ENCODE measurements around the gene KCNA3.

Gene KCNA3

DNA sequence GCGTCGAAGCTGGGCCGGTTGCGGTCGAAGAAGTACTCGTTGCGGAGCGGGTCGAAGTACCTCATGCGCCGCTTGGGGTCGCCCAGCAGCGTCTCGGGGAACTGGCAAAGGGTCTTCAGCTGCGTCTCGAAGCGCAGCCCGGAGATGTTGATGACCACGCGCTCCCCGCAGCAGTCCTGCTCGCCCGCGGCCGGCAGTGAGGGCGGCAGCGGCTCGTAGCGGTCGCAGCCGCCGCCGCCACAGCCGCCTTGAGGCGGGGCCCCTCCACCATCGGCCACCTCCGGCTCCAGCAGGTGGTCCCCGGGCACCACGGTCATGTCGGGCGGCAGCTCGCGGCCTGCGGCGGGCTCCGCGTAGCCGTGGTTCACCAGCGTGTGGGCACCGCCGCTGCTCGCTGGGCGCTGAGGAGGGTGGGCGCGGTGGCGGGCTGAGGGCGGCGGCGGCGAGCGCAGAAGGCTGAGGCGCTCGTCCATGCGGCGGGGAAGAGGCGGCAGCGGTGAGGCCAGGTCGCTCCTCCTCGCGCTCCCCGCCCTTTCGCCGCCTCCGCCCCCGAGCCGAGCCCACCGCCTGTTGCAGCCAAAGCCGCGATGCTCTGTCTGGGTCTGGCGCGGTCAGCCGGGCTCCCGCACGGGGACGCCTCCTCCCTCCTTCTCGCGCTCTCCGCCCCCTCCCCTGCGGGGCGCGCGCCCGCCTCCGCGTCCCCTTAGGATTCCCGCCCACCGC lies at the start of gene KCNA3:
Gene KCNA3, minus strand, starts transcription at position 604 of the 723 bp plus-strand sequence. Its CDS starts 131 bp downstream, at position 473.
- H3K27ac ChIP-seq = no peak within 1 kb of the TSS
- TF ChIP-seq, protein P1, sequence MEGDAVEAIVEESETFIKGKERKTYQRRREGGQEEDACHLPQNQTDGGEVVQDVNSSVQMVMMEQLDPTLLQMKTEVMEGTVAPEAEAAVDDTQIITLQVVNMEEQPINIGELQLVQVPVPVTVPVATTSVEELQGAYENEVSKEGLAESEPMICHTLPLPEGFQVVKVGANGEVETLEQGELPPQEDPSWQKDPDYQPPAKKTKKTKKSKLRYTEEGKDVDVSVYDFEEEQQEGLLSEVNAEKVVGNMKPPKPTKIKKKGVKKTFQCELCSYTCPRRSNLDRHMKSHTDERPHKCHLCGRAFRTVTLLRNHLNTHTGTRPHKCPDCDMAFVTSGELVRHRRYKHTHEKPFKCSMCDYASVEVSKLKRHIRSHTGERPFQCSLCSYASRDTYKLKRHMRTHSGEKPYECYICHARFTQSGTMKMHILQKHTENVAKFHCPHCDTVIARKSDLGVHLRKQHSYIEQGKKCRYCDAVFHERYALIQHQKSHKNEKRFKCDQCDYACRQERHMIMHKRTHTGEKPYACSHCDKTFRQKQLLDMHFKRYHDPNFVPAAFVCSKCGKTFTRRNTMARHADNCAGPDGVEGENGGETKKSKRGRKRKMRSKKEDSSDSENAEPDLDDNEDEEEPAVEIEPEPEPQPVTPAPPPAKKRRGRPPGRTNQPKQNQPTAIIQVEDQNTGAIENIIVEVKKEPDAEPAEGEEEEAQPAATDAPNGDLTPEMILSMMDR (IDR thresholded peaks at IDR 0.05) = no peak
- no peak for TF ChIP-seq ZFX (IDR thresholded peaks at IDR 0.05; ENCODE audit: borderline replicate concordance)

DNA sequence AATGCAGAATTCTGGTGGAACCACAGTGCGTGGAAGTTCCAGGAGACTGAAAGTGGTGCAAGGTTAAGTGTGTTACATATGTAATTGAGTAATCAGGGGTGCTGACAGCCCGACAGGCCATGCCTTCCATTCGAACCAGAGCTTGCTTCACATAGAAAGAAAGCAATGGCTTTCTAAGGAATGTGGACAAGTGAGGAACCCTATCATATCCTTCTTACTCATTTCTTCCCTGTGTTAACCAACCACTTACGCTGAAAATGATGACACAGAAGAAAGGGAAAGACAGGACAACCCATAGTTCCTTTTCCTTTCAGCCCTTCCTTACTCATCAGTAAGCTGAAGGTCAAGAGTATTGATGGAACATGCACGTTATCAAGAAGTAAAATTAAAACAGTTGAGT lies 48.1 kb upstream of the KCNA3 start:
- TF ChIP-seq, protein P1 (IDR thresholded peaks at IDR 0.05) = no peak
- TF ChIP-seq ZFX (IDR thresholded peaks at IDR 0.05; ENCODE audit: borderline replicate concordance) = no peak
- H3K27ac ChIP-seq = no peak overlapping the region

DNA sequence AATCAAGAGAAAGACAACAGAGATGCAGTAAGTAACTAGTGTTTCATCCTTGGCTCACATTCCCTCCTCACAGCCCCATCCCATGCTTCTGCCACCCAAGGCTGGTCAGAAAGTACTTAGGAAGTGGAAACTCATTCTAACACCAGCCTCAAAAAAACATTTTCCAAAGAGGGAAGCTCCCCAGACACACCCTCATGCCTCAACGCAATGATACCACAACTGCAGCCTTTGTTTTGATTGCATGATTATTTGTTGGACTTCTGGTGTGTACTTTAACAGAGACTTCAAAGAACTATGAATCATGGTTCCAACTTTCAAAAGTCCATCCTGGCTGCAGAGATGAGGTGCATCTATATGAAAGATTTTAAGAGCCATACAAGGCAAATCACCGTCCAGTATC lies 45.2 kb upstream of the KCNA3 start:
- H3K27ac ChIP-seq = no peak overlapping the region
- TF ChIP-seq, protein P1 (IDR thresholded peaks at IDR 0.05) = no peak
- TF ChIP-seq ZFX (IDR thresholded peaks at IDR 0.05; ENCODE audit: borderline replicate concordance) = no peak

DNA sequence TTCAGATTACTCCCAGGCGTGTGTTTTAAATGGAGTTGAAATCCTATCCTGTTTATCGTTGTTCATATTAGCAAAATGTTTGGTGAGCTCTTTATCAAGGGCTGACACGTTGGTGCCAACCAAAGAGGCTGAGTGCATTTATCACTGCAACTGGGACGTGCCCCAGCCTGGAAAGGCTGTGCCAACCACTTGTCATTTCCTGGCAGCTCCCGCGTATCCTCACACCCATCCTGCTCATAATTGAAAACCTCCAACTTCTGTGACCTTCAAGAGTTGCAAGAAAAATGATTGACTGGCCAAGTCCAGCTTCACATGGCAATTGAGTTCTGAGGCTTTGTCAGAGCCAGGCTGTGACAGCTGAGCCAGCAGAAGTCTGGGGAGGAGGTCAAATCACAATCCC lies 43.7 kb upstream of the KCNA3 start:
- TF ChIP-seq, protein P1 (IDR thresholded peaks at IDR 0.05) = no peak
- TF ChIP-seq ZFX (IDR thresholded peaks at IDR 0.05; ENCODE audit: borderline replicate concordance) = no peak
- no peak overlapping the region for H3K27ac ChIP-seq

DNA sequence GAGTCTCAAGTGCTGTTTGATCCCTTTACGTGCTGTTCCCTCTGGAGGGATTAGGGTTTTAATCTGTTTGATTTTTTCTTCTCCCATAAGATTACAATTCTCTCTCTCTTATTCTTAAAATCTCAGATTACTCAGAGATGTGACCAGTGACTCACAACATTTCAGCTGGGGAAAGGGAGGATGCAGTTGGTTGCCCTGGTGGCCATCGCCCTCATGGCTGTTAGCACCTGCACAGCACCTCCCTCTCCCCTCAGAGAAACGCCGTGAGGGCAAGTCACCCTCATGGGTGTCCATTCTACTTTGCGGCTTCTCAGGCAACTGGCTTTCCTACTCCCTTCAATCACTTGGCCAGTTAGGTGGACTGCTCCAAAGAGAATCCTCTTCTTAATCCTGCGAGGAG lies 42.4 kb upstream of the KCNA3 start:
- H3K27ac ChIP-seq = no peak overlapping the region
- TF ChIP-seq ZFX (IDR thresholded peaks at IDR 0.05; ENCODE audit: borderline replicate concordance) = no peak
- TF ChIP-seq, protein P1 (IDR thresholded peaks at IDR 0.05) = no peak

DNA sequence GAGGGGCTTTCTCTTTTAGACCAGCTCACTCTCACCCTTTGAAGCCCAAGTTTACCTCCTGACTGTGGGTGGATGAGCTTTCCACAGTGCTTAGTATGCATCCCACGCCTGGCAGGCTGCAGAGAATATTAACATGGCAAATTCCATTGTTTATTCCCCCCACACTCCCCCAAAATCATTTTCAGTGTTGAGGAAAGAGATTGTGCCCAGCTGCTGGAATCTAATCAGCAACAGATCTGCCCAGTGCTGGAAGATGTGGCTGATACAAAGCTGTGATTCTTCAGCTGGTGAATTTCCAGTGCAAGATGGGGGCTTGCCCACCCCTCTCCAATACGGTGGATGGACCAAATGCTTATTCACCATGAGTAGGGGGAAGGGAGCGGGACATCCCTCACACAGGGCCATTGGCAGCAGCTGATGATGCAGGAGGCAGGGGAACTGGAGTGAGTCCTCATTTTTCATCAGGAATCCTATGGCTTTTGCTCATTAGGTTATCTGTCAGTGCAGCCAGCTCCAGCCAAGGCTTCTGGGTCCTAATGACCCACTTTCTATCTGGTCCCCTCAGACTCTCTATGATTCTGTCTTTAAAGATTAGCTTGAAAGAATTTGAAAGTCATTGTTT lies 39.7 kb upstream of the KCNA3 start:
- no peak for TF ChIP-seq ZFX (IDR thresholded peaks at IDR 0.05; ENCODE audit: borderline replicate concordance)
- TF ChIP-seq, protein P1 (IDR thresholded peaks at IDR 0.05) = no peak
- no peak overlapping the region for H3K27ac ChIP-seq

DNA sequence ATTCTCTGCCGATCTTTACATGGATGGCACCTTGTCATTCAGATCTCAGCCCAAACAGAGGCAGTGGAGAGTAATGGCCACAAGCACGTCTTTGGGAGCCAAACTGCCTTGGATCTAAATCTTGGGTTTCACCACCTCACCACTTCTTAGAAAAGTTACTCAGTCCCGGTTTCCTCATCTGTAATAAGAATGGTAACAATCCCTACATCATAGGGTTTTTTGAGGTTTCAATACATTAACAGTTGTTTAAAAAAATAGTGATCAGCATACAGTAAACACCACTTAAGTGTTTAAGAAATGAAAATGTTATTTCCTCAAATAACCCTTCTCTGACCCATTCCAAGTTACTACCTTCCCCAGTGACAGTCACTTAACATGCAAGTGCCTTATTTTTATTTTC lies 38.5 kb upstream of the KCNA3 start:
- H3K27ac ChIP-seq = no peak overlapping the region
- TF ChIP-seq, protein P1 (IDR thresholded peaks at IDR 0.05) = no peak
- TF ChIP-seq ZFX (IDR thresholded peaks at IDR 0.05; ENCODE audit: borderline replicate concordance) = no peak

Data from 22Rv1 (cell line).